AG10803 (cell line): ENCODE data around the gene DCLRE1B.

Source experiments
- DNase-seq: peaks from one replicate; pipeline ENCODE4 v3.0.0; 2010; ENCODE audit warnings: low read depth
- H3K4me3 ChIP-seq: 2 replicates; pipeline ENCODE4 v1.5.1; 2011; ENCODE audit warnings: mild to moderate bottlenecking, low read length, control low read depth
- CTCF ChIP-seq: conservative IDR thresholded peaks from 2 replicates; pipeline ENCODE4 v1.5.1; 2011; ENCODE audit warnings: mild to moderate bottlenecking, low read length, control low read depth, inconsistent platforms

Gene DCLRE1B

GRCh38 chr1:113912594-113913311, 7.6 kb downstream of the DCLRE1B start:
- DNase-seq: peak; percentile 93
- no peak for TF ChIP-seq CTCF
- no peak overlapping the region for H3K4me3 ChIP-seq

DNA sequence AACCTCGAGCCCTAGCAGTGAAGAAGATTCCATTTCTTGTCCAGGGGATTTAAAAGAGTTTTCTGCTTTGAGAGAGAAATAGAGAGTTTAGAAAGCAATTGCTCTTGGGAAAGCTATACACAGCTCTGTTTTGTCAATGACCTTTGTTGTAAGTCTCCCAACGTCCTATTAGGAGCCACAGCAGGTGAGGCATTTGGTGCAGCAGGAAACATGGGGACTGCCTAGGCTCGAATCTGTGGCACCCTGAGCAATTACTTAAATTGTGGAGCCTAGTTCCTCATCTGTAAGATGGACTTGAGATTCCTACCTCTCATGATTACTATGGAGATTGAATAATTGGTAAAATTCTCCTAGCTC, 8.2 kb downstream of the DCLRE1B start:
- DNase-seq: no peak
- TF ChIP-seq CTCF: no peak
- no peak overlapping the region for H3K4me3 ChIP-seq

GRCh38 chr1:113913887-113914664, 8.9 kb downstream of the DCLRE1B start:
- TF ChIP-seq CTCF: no peak
- no peak overlapping the region for H3K4me3 ChIP-seq
- no peak for DNase-seq

DNA sequence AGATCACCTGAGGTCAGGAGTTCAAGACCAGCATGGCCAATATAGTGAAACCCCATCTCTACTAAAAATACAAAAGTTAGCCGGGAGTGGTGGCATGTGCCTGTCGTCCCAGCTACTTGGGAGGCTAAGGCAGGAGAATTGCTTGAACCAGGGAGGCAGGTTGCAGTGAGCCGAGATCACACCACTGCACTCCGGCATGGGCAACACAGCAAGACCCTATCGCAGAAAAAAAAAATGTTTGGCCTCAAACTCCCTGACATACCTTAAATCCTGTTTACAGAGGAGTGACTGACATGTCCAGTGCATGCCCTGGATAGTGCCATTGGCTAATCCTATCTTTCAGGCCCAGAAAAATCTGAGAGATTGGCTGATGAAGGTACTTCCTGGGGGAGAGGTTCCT, 11.8 kb downstream of the DCLRE1B start:
- no peak for TF ChIP-seq CTCF
- H3K4me3 ChIP-seq: no peak overlapping the region
- no peak for DNase-seq

DNA sequence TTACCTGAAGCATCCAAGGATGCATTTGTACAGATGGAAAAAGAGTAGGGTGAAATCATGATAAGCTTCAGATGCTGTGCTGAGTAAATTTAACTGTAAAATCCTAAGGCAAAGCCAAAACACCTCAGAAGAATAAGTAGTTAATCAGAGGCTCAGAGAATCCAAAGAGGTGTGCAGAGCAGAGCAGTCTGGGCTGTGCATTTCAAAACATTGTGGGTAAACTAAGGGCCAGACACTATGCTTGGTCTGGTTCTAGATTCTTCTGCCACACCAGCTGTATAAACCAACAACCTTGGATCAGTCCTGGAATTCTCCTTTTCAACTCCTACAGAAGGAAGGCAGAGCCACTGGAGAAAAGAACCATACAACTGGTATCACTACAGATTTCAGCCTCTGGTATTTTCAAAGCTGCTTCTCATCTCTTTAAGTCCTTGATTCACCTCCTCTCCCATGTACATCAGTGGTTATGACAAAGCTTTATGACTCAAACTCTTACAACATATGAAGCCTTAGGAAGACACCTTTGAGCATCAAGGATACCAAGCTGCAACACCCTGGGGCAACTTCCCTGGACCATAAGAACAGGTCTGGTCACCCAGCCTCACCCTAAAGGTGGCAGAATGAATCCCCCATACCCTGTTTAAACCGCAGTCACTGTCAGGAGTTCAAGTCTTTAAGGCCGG, 12.4 kb downstream of the DCLRE1B start:
- TF ChIP-seq CTCF: no peak
- peak; percentile 33 for DNase-seq
- no peak overlapping the region for H3K4me3 ChIP-seq

- no peak for TF ChIP-seq CTCF
- DNase-seq: no peak
Observed at GRCh38 chr1:113918243-113918642, 13.1 kb downstream of the DCLRE1B start.

DNA sequence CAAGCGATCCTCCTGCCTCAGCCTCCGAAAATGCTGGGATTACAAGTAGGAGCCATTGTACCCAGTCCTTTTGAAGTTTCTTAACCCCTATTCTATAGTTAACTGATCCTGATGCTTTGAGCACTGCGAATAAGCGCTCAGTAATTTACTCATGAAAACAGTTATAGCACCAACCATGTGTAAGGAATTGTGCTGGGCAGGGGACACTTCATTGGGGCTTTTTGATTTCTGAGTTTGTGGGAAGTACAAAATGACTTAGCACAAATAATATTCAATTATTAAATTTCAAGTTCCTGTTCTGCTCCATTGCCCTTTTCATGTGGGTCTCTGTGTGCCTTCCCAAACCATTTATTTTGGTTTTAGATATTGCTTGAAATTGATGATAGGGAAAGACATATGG, 17.8 kb downstream of the DCLRE1B start:
- H3K4me3 ChIP-seq: no peak overlapping the region
- no peak for TF ChIP-seq CTCF
- no peak for DNase-seq

More at GRCh38 chr1:113918243-113918642, 13.1 kb downstream of the DCLRE1B start:
- no peak overlapping the region for H3K4me3 ChIP-seq
